ENCODE measurements around the gene RPA3. TPM values are rescaled to one million over a fixed set of nuclear protein-coding genes. Genes with fewer than 3 reads are reported as not detected.

Gene RPA3
- total RNA-seq: 10 to 100 TPM in 2 of 4 donors, 1 to 10 TPM in 2; 8.3 to 15.6 (median 10.3) TPM

DNA sequence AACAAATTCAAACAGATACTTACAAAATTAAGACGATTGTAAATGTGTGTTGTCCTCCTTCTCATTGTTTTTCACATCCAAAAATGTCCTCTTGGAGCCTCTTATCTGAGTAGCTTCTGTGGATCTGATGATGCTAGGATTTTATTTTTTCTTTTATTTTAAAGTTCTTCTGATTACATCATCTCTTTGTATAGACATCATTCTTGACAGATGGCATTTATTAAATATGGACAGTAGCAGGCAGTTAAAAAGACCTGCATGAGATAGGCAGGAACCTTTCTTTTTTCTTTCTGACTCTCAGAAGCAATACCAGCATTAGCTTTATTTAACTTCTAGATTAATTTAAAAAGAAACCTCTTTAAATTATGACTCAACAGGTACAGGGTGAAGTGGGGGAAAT lies at the start of gene RPA3:
TSS of gene RPA3 (minus strand) at position 116 of the 400 bp plus-strand sequence. CDS start 78,189 bp downstream, outside the sequence.
- TF ChIP-seq POLR2A (IDR thresholded peaks at IDR 0.05): no peak
- TF ChIP-seq, protein P1, sequence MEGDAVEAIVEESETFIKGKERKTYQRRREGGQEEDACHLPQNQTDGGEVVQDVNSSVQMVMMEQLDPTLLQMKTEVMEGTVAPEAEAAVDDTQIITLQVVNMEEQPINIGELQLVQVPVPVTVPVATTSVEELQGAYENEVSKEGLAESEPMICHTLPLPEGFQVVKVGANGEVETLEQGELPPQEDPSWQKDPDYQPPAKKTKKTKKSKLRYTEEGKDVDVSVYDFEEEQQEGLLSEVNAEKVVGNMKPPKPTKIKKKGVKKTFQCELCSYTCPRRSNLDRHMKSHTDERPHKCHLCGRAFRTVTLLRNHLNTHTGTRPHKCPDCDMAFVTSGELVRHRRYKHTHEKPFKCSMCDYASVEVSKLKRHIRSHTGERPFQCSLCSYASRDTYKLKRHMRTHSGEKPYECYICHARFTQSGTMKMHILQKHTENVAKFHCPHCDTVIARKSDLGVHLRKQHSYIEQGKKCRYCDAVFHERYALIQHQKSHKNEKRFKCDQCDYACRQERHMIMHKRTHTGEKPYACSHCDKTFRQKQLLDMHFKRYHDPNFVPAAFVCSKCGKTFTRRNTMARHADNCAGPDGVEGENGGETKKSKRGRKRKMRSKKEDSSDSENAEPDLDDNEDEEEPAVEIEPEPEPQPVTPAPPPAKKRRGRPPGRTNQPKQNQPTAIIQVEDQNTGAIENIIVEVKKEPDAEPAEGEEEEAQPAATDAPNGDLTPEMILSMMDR (IDR thresholded peaks at IDR 0.05): no peak
- 87 to 89% methylated on average over 1 of the region's 1 CpG for WGBS, 2 donors
- intact Hi-C loops (cut with DNase I; ENCODE audit: low total_unique reads): no loop called here
- no peak for DNase-seq (ENCODE audit: low spot score in 2 of 2)
- H3K4me3 ChIP-seq (ENCODE audit: low read depth, poor library complexity, severe bottlenecking): no peak within 1 kb of the TSS

DNA sequence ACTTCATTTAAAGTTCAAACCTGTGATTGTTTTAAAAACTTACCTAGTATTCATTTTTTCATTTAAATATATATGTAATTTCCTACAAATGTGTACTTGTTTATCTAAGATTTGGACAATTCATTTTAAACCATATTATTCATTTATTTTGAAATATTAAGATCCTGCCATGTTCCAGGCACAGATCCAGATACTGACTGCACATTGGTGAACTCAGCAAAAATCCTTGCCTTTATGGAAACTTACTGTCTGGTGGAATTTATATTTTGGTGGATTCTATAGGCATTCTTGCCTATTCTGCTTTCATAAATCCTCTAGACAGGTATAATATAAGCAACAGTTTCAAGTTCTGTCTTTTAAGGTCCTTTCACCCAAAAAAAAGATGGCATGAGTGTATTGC lies 48.3 kb upstream of the RPA3 start:
- H3K4me3 ChIP-seq (ENCODE audit: low read depth, poor library complexity, severe bottlenecking): no peak overlapping the region
- intact Hi-C loops (cut with DNase I; ENCODE audit: low total_unique reads): no loop called here
- TF ChIP-seq, protein P1 (IDR thresholded peaks at IDR 0.05): no peak
- TF ChIP-seq POLR2A (IDR thresholded peaks at IDR 0.05): no peak
- no peak for DNase-seq (ENCODE audit: low spot score in 2 of 2)

DNA sequence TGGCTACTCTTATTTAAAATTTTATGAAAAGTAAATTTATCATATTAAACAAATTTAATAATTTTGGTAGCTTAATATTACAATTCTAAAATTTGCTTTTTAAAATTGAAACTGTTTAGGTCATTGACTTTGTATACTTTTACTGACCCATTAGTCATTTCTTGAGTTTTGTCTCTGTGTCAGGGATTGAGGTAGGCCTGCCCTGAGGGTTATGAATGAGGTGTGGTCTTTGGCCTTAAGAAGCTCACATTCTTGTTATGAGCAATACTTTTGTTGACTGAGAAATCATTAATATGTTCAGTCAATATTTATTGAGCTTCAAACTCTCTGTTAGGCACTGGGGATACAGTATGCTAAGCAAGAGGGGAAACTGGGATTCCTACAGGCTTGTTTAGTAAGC lies 47.0 kb upstream of the RPA3 start:
- no peak for DNase-seq (ENCODE audit: low spot score in 2 of 2)
- no peak overlapping the region for H3K4me3 ChIP-seq (ENCODE audit: low read depth, poor library complexity, severe bottlenecking)
- TF ChIP-seq POLR2A (IDR thresholded peaks at IDR 0.05): no peak
- TF ChIP-seq, protein P1 (IDR thresholded peaks at IDR 0.05): no peak
- intact Hi-C loops (cut with DNase I; ENCODE audit: low total_unique reads): no loop called here

DNA sequence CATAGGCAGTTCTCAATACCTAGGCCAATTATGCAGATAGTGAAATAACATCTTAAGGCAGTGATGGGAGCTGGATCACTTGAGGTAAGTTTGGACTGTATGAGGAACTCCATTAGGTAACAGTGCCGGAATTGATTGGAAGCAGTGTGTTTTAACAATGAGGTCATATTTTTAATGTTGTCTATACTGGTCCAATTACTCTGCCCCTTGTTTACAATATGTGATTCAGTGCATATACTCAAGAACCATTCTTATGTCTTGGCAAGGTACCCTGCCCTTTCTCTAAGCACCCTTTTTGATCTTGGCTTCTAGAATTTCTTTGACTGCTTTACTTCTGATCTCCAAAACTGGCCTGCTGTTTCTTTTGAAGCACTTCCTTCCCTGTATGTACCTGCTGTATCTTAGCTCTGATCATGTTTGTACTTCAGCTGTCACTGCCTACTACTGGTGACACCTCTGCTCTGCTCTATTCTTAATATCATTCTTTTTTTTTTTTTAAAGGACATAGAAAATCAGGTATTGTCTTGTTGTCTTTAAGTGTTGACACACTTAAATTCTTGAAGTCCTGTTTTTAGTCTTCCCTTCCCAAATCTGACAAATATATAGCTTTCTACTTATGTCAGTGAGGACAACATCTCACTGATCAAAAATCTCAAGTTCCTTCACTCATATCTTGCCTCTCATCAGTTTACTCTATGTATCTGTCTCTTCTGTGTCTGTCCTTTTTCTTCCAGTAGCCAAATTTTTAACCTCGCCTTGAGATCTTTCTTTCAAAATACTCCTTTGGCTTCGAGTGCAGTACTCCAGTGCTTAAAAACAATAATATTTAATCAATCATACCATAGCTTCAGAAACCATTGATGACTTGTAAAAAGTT lies 46.4 kb upstream of the RPA3 start:
- no peak for DNase-seq (ENCODE audit: low spot score in 2 of 2)
- H3K4me3 ChIP-seq (ENCODE audit: low read depth, poor library complexity, severe bottlenecking): no peak overlapping the region
- intact Hi-C loops (cut with DNase I; ENCODE audit: low total_unique reads): no loop called here
- TF ChIP-seq POLR2A (IDR thresholded peaks at IDR 0.05): no peak
- TF ChIP-seq, protein P1 (IDR thresholded peaks at IDR 0.05): no peak
- WGBS, 2 donors: 67 to 73% methylated on average over 3 of the region's 3 CpGs

DNA sequence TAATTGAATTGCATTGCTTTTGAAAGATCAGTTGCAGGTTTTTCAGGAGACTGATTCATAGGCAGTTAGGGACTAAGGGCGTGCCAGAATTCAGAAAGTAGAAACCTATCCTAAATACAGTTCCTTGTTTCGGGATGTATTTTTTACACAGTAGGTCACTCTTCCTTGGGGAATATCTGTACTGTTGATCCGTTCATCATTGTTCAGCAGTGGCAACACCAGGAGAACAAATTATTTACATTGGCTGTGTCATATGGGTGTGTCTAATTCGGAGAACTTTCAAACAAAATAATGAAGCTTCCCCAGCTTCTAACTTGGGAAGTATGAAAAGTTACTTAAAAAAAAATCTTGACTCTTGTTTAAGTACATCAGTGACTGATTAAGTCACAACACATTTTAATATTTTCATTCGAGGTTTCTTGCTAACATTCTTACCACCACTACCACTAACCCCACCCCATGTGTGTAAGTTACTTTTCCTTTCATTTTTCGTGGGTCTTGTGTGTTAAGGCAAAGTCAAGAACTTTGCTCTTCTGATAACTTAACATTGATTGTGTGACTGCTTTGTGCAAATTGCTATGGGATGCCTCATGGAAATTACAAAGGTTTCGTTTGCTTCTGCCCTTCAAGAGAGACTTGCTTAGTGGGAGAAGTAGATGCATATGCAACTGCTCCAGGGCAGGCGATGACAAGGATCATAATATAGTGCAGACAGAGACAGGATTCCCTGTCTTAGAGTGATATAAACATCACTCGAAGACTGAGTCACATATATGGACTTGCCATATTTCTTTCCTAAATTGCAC lies 43.8 kb upstream of the RPA3 start:
- H3K4me3 ChIP-seq (ENCODE audit: low read depth, poor library complexity, severe bottlenecking): peak overlapping the region; percentile 7
- WGBS, 2 donors: 3 to 5% methylated on average over 9 of the region's 9 CpGs
- TF ChIP-seq, protein P1 (IDR thresholded peaks at IDR 0.05): no peak
- no peak for TF ChIP-seq POLR2A (IDR thresholded peaks at IDR 0.05)
- intact Hi-C loops (cut with DNase I; ENCODE audit: low total_unique reads): no loop called here
- no peak for DNase-seq (ENCODE audit: low spot score in 2 of 2)

All from lower leg skin (tissue), 4 donors.